CD8-positive, alpha-beta memory T cell (primary cell): Measurements from ENCODE around the gene PLEKHG3. TPM values are rescaled to one million over a fixed set of nuclear protein-coding genes. Genes with fewer than 3 reads are reported as not detected.
A peak's percentile ranks its signal among the peaks of the same experiment; 100 is the strongest.
"Not testable (repeated sequence)": the region's sequence is repeated elsewhere in the genome, so short reads cannot be mapped to it uniquely, and the experiment has no call there.

Experiments
- CTCF ChIA-PET: fragments of 350-600 bp; sonication (Branson Sonifier 250); formaldehyde crosslinking; loops from one replicate; lab custom pipeline; 2021; ENCODE audit warnings: antibody characterized with exemption; lab: Charles Lee
- POLR2A ChIA-PET: fragments of 350-600 bp; sonication (Branson Sonifier 250); formaldehyde crosslinking; loops from one replicate; lab custom pipeline; 2021; ENCODE audit warnings: antibody characterized with exemption; lab: Charles Lee
- DNase-seq, 5 donors: peaks; one replicate each; pipeline versions ENCODE4 v3.0.0 to v3.0.0-alpha.2; 2020 to 2022; ENCODE audit warnings: mixed read lengths in 1 of 5
- H3K27ac ChIP-seq: one replicate; pipeline ENCODE4 v1.7.0; 2013; ENCODE audit warnings: low read depth, mild to moderate bottlenecking, low read length, moderate library complexity
- H3K27me3 ChIP-seq: 2 replicates; pipeline ENCODE4 v1.7.0; 2013; ENCODE audit warnings: low read length, mild to moderate bottlenecking; ENCODE audit not compliant: insufficient read depth, poor library complexity, severe bottlenecking
- H3K36me3 ChIP-seq: 2 replicates; pipeline ENCODE4 v1.7.0; 2013; ENCODE audit warnings: mild to moderate bottlenecking, low read length, moderate library complexity; ENCODE audit not compliant: insufficient read depth
- H3K4me1 ChIP-seq: 2 replicates; pipeline ENCODE4 v1.7.0; 2013; ENCODE audit warnings: mild to moderate bottlenecking, low read length, moderate library complexity; ENCODE audit not compliant: insufficient read depth
- H3K4me3 ChIP-seq: 2 replicates; pipeline ENCODE4 v1.7.0; 2013; ENCODE audit warnings: mild to moderate bottlenecking, low read length
- H3K9me3 ChIP-seq: 2 replicates; pipeline ENCODE4 v1.7.0; 2013; ENCODE audit warnings: mild to moderate bottlenecking, low read length
- H3K27ac Mint-ChIP-seq, 8 donors: one replicate each; pipeline ENCODE4 v1.8.0; 2020 to 2021; ENCODE audit warnings: mixed read lengths in 8 of 8, mild to moderate bottlenecking in 6 of 8, inconsistent platforms in 3 of 8, moderate library complexity in 3 of 8
- H3K27me3 Mint-ChIP-seq, 2 donors: one replicate each; pipeline ENCODE4 v1.8.0; 2020 to 2021; ENCODE audit warnings: mixed read lengths in 2 of 2, mild to moderate bottlenecking in 1 of 2, moderate library complexity in 1 of 2
- H3K36me3 Mint-ChIP-seq, 3 donors: one replicate each; pipeline ENCODE4 v1.8.0; 2020 to 2021; ENCODE audit warnings: mixed read lengths in 3 of 3, inconsistent platforms in 1 of 3, mild to moderate bottlenecking in 1 of 3
- H3K4me1 Mint-ChIP-seq, 3 donors: one replicate each; pipeline ENCODE4 v1.8.0; 2020 to 2021; ENCODE audit warnings: mixed read lengths in 3 of 3, inconsistent platforms in 1 of 3, mild to moderate bottlenecking in 1 of 3
- H3K4me3 Mint-ChIP-seq, 7 donors: one replicate each; pipeline ENCODE4 v1.8.0; 2020 to 2021; ENCODE audit warnings: mixed read lengths in 7 of 7, mild to moderate bottlenecking in 6 of 7, moderate library complexity in 4 of 7, inconsistent platforms in 2 of 7
- H3K9me3 Mint-ChIP-seq, 5 donors: one replicate each; pipeline ENCODE4 v1.8.0; 2020 to 2022; ENCODE audit warnings: mixed read lengths in 5 of 5, mild to moderate bottlenecking in 3 of 5, moderate library complexity in 2 of 5, inconsistent platforms in 1 of 5
- polyA plus RNA-seq: library from polyadenylated mRNA; unstranded; fragments of 300-500 nt; fragmentation: Illumina TruSeq; gene quantifications from one replicate; pipeline ENCODE4 v1.2.3, GENCODE V29; 2021
- total RNA-seq, 2 experiments: library from RNA; stranded (reverse); gene quantifications; one replicate each; pipeline ENCODE4 v1.2.3, GENCODE V29; 2021

The PLEKHG3 gene
- total RNA-seq (1 to 10 TPM; 4.9 to 5.0 TPM), polyA plus RNA-seq (61.1 TPM)

DNA sequence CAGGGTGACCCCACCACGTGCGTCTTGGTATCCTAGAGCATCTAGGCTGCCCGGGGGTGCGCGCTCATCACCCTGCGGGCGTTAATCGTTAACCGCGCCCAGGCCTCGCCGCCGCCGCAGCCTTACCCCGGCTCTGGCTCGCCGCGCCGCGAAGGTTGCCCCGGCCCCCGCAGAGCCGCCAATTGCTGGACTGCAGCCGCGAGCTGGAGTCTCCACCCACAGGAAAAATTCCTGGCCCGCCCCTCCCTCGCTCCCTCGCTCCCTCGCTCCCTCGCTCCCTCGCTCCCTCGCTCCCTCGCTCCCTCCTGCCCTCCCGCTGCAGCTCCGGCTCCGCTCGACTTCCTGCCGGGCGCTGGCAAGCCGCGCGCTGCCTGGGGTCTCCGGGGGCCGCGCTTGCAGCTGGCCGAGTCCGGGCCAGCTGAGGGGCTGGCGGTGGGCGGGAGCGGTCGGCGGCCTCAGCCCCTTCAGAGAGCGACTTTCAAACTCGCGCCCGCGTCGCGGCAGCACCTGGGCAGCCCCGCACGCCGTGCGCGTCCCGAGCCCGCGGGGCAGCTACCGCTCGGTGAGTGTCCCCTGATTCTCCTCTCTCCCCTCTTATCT is at the start of gene PLEKHG3:
Gene PLEKHG3, plus strand, starts transcription at position 282 of the 600 bp plus-strand sequence. CDS start 23,208 bp downstream, outside the sequence.
- Histone ChIP-seq H3K36me3 (no peaks in the 10 kb centered on the region), H3K4me3 (peak within 1 kb of the TSS; percentile 56), H3K27me3 (peaks cover 23% of the 10 kb centered on the region), H3K27ac (peak within 1 kb of the TSS; percentile 43), H3K9me3 (no peaks in the 10 kb centered on the region), H3K4me1 (peaks cover 59% of the 10 kb centered on the region)
- peak within 1 kb of the TSS; percentile 83 to 94 (median 88) for H3K4me3 Mint-ChIP-seq
- peak in 3 of 5 donors; percentile 44 to 57 (median 46) for DNase-seq
- H3K9me3 Mint-ChIP-seq, result no peaks in the 10 kb centered on the region
- H3K4me1 Mint-ChIP-seq, result peaks cover 52 to 62% (median 60%) of the 10 kb centered on the region in 3 donors
- H3K27ac Mint-ChIP-seq, result peak within 1 kb of the TSS; percentile 47 to 98 (median 89)
- CTCF ChIA-PET, result interaction anchor here (1.1 to 3.2 kb wide), 2 partner anchors 19 to 31 kb away, joined by 3 to 10 read pairs; no protein-coding TSS in a partner anchor
- no peaks in the 10 kb centered on the region for H3K36me3 Mint-ChIP-seq
- peaks cover 28 to 61% of the 10 kb centered on the region in 2 donors for H3K27me3 Mint-ChIP-seq
- POLR2A ChIA-PET, result interaction anchor here (0.7 kb wide), 1 partner anchor 207 kb away, joined by 3 read pairs; no protein-coding TSS in a partner anchor

DNA sequence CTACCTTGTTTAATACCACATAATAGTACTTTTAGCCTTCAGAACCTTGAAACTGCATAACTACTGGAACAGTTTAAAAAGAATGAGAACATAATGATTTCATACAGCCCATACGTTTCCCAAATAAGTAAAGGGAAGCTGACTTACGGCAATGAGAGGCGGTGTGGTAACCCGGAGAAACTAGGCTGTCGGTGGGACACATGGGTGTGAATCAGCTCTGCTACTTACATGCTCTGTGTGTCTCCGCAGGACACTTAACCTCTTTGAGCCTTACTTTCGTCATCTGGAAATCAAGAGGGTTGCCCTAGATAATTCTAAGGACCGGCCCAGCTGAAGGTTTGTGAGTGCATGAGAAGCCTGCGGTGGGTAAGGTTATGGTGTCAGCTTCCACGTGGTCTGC is 49.3 kb upstream of the PLEKHG3 start:
- H3K27ac Mint-ChIP-seq, result no peak overlapping the region
- H3K9me3 ChIP-seq, result no peaks in the 10 kb centered on the region

DNA sequence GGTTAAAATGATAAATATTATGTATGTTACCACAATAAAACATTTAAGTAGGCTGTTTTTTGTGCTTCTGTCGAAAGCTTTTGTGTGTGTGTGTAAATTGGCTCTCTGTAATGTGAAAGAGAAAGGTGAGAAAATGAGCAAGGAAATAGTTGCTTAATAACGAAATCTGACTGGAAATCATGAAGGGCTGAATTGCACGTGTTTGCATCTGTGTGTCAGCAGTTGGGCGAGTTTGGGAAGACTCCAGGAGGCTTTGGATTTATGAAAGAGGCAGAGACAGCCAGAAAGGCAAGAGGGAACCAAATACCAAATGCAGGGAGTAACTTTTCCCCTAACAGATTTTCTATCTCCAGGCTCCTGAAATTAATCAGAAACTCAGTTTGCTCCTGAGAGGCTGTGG is 47.2 kb upstream of the PLEKHG3 start:
- no peaks in the 10 kb centered on the region for H3K36me3 ChIP-seq
- DNase-seq, result no peak
- no peak overlapping the region for H3K4me3 ChIP-seq
- POLR2A ChIA-PET, result no interaction called here
- H3K9me3 ChIP-seq, result no peaks in the 10 kb centered on the region
- no peaks in the 10 kb centered on the region for H3K4me1 ChIP-seq
- H3K4me3 Mint-ChIP-seq, result peak overlapping the region in 1 of 7 donors; percentile 12
- no peaks in the 10 kb centered on the region for H3K27me3 ChIP-seq
- CTCF ChIA-PET, result no interaction called here
- H3K27me3 Mint-ChIP-seq, result peaks cover 9 to 20% of the 10 kb centered on the region in 2 donors
- H3K9me3 Mint-ChIP-seq, result peaks cover 0 to 2% (median 0%) of the 10 kb centered on the region in 5 donors
- no peak overlapping the region for H3K27ac ChIP-seq
- H3K27ac Mint-ChIP-seq, result peak overlapping the region in 1 of 8 donors; percentile 59
- H3K4me1 Mint-ChIP-seq, result peaks cover 9 to 11% (median 10%) of the 10 kb centered on the region in 3 donors
- H3K36me3 Mint-ChIP-seq, result no peaks in the 10 kb centered on the region

More for the DNA sequence above, 49.3 kb upstream of the PLEKHG3 start:
- Mint-ChIP-seq H3K9me3 (peaks cover 0 to 2% (median 0%) of the 10 kb centered on the region in 5 donors), H3K4me3 (no peak overlapping the region), H3K4me1 (peaks cover 7 to 11% (median 10%) of the 10 kb centered on the region in 3 donors), H3K27me3 (peaks cover 12 to 17% of the 10 kb centered on the region in 2 donors), H3K36me3 (peaks cover 0 to 5% (median 0%) of the 10 kb centered on the region in 3 donors)
- no peak for DNase-seq
- H3K27me3 ChIP-seq, result no peaks in the 10 kb centered on the region
- no peaks in the 10 kb centered on the region for H3K4me1 ChIP-seq
- no peak overlapping the region for H3K27ac ChIP-seq
- POLR2A ChIA-PET, result no interaction called here
- no peak overlapping the region for H3K4me3 ChIP-seq
- CTCF ChIA-PET, result interaction anchor here (1.0 kb wide), 2 partner anchors 11 to 16 kb away, joined by 3 to 4 read pairs; no protein-coding TSS in a partner anchor
- H3K36me3 ChIP-seq, result no peaks in the 10 kb centered on the region

DNA sequence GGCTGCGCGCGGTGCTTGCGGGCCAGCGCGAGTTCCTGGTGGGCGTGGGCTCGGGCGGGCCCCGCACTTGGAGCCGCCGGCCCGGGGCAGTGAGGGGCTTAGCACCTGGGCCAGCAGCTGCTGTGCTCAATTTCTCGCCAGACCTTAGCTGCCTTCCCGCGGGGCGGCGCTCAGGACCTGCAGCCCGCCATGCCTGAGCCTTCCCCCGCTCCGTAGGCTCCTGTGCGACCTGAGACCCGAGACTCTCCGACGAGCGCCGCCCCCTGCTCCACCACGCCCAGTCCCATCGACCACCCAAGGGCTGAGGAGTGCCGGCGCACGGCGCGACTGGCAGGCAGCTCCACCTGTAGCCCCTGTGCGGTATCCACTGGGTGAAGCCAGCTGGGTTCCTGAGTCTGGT is 46.0 kb upstream of the PLEKHG3 start:
- Mint-ChIP-seq H3K4me3 (no peak overlapping the region), H3K36me3 (no peaks in the 10 kb centered on the region), H3K27me3 (peaks cover 10 to 22% of the 10 kb centered on the region in 2 donors), H3K27ac (no peak overlapping the region), H3K4me1 (peaks cover 9 to 11% (median 10%) of the 10 kb centered on the region in 3 donors), H3K9me3 (no peaks in the 10 kb centered on the region)
- ChIA-PET CTCF (no interaction called here), POLR2A (no interaction called here)
- H3K4me1 ChIP-seq, result no peaks in the 10 kb centered on the region
- no peak for DNase-seq
- no peaks in the 10 kb centered on the region for H3K9me3 ChIP-seq
- no peak overlapping the region for H3K4me3 ChIP-seq
- H3K27ac ChIP-seq, result no peak overlapping the region
- H3K27me3 ChIP-seq, result no peaks in the 10 kb centered on the region
- no peaks in the 10 kb centered on the region for H3K36me3 ChIP-seq

DNA sequence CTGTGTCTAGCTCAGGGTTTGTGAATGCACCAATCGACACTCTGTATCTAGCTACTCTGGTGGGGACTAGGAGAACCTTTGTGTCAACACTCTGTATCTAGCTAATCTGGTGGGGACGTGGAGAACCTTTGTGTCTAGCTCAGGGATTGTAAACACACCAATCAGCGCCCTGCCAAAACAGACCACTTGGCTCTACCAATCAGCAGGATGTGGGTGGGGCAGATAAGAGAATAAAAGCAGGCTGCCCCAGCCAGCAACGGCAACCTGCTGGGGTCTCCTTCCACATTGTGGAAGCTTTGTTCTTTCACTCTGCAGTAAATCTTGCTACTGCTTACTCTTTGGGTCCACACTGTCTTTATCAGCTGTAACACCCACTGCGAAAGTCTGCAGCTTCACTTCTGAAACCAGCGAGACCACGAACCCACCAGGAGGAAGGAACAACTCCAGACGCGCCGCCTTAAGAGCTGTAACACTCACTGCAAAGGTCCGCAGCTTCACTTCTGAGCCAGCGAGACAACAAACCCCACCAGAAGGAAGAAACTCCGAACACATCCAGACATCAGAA is 45.4 kb upstream of the PLEKHG3 start:
- H3K27ac Mint-ChIP-seq, result peak overlapping the region in 4 of 8 donors; percentile 8 to 42 (median 22)
- H3K9me3 ChIP-seq, H3K36me3 Mint-ChIP-seq, CTCF ChIA-PET, POLR2A ChIA-PET, H3K27me3 ChIP-seq, DNase-seq, H3K9me3 Mint-ChIP-seq, H3K4me1 ChIP-seq, H3K27ac ChIP-seq, H3K36me3 ChIP-seq, H3K4me3 ChIP-seq: not testable (repeated sequence)
- H3K4me1 Mint-ChIP-seq, result peaks cover 9 to 11% (median 10%) of the 10 kb centered on the region in 3 donors
- H3K4me3 Mint-ChIP-seq, result peak overlapping the region; percentile 29 to 84 (median 72)
- H3K27me3 Mint-ChIP-seq, result peaks cover 10 to 22% of the 10 kb centered on the region in 2 donors

DNA sequence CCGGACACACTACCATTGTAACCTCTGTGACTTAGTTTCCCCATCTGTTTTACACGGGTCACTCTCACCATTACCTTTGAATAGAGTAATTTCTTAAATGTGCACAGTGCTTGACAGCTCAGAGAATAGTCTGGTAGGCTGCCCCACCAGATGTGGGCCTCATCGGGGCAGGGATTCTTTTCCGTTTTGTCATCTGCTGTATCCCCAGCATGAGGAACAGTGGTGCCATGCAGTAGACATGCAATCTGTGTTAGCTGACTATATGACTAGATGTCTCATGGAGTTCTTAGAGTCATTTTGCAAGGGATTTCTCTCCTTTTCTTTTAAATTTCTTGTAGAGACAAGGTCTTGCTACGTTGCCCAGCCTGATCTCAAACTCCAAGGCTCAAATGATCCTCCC is 44.9 kb upstream of the PLEKHG3 start:
- H3K9me3 Mint-ChIP-seq, result no peaks in the 10 kb centered on the region
- H3K27me3 ChIP-seq, result no peaks in the 10 kb centered on the region
- H3K36me3 ChIP-seq, result no peaks in the 10 kb centered on the region
- no peak for DNase-seq
- H3K4me3 Mint-ChIP-seq, result peak overlapping the region; percentile 29 to 84 (median 72)
- no peaks in the 10 kb centered on the region for H3K9me3 ChIP-seq
- POLR2A ChIA-PET, result no interaction called here
- no peak overlapping the region for H3K4me3 ChIP-seq
- CTCF ChIA-PET, result no interaction called here
- H3K4me1 Mint-ChIP-seq, result peaks cover 9 to 11% (median 10%) of the 10 kb centered on the region in 3 donors
- peak overlapping the region in 2 of 8 donors; percentile 8 to 42 for H3K27ac Mint-ChIP-seq
- H3K27me3 Mint-ChIP-seq, result peaks cover 10 to 19% of the 10 kb centered on the region in 2 donors
- no peaks in the 10 kb centered on the region for H3K4me1 ChIP-seq
- no peaks in the 10 kb centered on the region for H3K36me3 Mint-ChIP-seq
- no peak overlapping the region for H3K27ac ChIP-seq

DNA sequence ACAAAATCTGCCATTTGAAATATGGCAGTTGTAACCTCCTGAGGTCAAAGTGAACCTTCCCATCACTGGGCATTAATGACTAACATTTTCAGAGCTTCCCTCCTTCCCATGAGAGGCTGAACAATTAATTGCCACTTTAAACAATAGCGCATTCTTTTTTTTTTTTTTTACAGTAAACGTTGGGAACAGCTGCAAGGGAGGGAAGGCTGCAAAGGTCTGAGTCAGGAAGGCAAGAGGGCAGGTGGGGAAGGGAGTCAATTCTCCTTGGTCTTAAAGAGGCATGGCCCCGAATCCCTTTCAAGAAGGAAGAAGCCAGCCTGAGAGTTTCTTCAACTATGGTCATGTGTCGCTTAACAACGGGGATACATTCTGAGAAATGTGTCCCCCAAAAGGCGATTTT is 41.0 kb upstream of the PLEKHG3 start:
- Mint-ChIP-seq H3K4me3 (no peak overlapping the region), H3K27ac (no peak overlapping the region), H3K4me1 (peaks cover 9 to 11% (median 10%) of the 10 kb centered on the region in 3 donors), H3K27me3 (peaks cover 10 to 23% of the 10 kb centered on the region in 2 donors), H3K9me3 (peaks cover 0 to 2% (median 0%) of the 10 kb centered on the region in 5 donors), H3K36me3 (no peaks in the 10 kb centered on the region)
- ChIA-PET POLR2A (no interaction called here), CTCF (no interaction called here)
- no peak overlapping the region for H3K4me3 ChIP-seq
- H3K27me3 ChIP-seq, result no peaks in the 10 kb centered on the region
- no peaks in the 10 kb centered on the region for H3K4me1 ChIP-seq
- no peaks in the 10 kb centered on the region for H3K36me3 ChIP-seq
- no peak overlapping the region for H3K27ac ChIP-seq
- no peaks in the 10 kb centered on the region for H3K9me3 ChIP-seq
- DNase-seq, result no peak

DNA sequence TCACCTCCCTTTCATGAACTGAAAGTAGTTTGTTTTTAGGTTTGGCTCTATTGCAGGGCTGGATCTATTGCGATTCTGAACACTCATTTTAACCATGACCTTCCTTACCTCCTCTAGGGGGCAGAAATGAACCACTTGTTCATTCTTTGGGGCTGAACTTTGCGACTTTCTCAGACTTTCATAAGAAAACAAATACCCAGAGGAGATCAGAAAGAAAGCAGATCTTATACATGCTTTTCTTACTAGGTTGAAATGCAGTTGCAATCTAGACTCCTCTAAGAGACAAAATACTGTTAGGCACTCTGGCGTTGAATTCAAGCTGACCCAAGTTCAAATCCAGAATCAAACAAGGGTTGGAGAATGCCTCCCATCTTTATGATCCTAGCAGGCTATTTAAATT is 32.6 kb upstream of the PLEKHG3 start:
- H3K27ac Mint-ChIP-seq, result peak overlapping the region in 4 of 8 donors; percentile 9 to 54 (median 38)
- H3K9me3 Mint-ChIP-seq, result peaks cover 0 to 6% (median 6%) of the 10 kb centered on the region in 5 donors
- Histone ChIP-seq H3K4me1 (peaks cover 14% of the 10 kb centered on the region), H3K4me3 (no peak overlapping the region), H3K36me3 (no peaks in the 10 kb centered on the region), H3K9me3 (no peaks in the 10 kb centered on the region), H3K27ac (no peak overlapping the region), H3K27me3 (no peaks in the 10 kb centered on the region)
- POLR2A ChIA-PET, result interaction anchor here (0.6 kb wide), 1 partner anchor 52 kb away, joined by 3 read pairs; no protein-coding TSS in a partner anchor
- peaks cover 0 to 7% (median 0%) of the 10 kb centered on the region in 3 donors for H3K36me3 Mint-ChIP-seq
- CTCF ChIA-PET, result interaction anchor here (1.0 to 7.6 kb wide), 11 partner anchors 9 to 220 kb away, joined by 3 to 72 read pairs (median 7); no protein-coding TSS in a partner anchor
- peak in 2 of 5 donors; percentile 21 to 58 for DNase-seq
- peaks cover 0 to 3% of the 10 kb centered on the region in 2 donors for H3K27me3 Mint-ChIP-seq
- peaks cover 22 to 39% (median 33%) of the 10 kb centered on the region in 3 donors for H3K4me1 Mint-ChIP-seq
- H3K4me3 Mint-ChIP-seq, result no peak overlapping the region
